Neuron (in vitro differentiated cells): ENCODE measurements around the gene AGAP1.

Experiments used
- H2AFZ ChIP-seq: one replicate; pipeline ENCODE4 v1.6.1; 2013; ENCODE audit warnings: low read depth, mild to moderate bottlenecking, inconsistent platforms, low read length, moderate library complexity
- H3K27me3 ChIP-seq: one replicate; pipeline ENCODE4 v1.6.1; 2013; ENCODE audit warnings: low read length; ENCODE audit not compliant: insufficient read depth
- H3K36me3 ChIP-seq: one replicate; pipeline ENCODE4 v1.6.1; 2013; ENCODE audit warnings: low read length; ENCODE audit not compliant: insufficient read depth
- H3K4me1 ChIP-seq: one replicate; pipeline ENCODE4 v1.6.1; 2013; ENCODE audit warnings: low read length; ENCODE audit not compliant: insufficient read depth
- H3K4me3 ChIP-seq: 2 replicates; pipeline ENCODE4 v1.5.1; 2013; ENCODE audit warnings: mild to moderate bottlenecking, low read length, moderate library complexity
- H3K9me3 ChIP-seq: one replicate; pipeline ENCODE4 v1.6.1; 2013; ENCODE audit warnings: low read length

Gene AGAP1

DNA sequence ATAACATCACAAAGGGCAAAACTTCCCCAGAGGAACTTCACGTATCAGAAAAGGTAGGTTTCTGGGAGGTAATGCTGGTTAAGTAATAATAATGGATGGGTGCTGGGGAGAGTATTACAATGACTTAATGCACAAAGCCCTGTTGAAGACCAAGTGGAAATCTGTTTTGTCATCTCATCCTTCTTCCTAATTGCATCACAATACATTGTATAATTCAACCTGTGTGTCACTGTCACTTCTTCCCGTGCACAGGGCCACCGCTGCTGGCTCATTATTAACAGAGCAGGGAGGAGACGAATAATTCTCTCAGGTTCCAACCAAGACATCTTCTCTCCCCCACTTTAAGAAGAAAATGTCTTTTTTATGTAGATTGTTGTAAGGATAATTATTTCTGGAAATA lies 290.9 kb downstream of the AGAP1 start:
- peaks cover 12% of the 10 kb centered on the region for H3K36me3 ChIP-seq
- peaks cover 14% of the 10 kb centered on the region for H3K4me1 ChIP-seq
- no peak overlapping the region for H2AFZ ChIP-seq
- H3K4me3 ChIP-seq, result no peak overlapping the region
- H3K9me3 ChIP-seq, result peaks cover 2% of the 10 kb centered on the region
- H3K27me3 ChIP-seq, result no peaks in the 10 kb centered on the region

DNA sequence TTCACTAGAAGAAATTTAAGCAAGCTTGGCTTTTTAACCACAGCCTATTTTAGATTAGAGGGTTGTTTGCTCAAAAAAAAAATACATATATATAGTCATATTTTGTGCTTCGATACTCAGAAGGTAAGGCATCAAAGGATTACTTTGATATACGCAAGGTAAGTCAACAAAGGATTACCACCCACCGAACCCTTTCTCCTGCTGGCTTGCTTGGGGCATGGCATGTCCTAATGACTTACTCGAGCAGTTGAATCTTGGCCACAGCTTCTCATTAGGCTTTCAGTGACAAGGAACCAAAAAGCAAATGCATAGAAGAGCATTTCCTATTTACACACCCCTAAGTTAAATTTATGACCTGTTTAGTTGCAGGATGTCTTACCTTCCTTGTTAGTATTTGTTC lies 295.7 kb downstream of the AGAP1 start:
- Histone ChIP-seq H2AFZ (no peak overlapping the region), H3K36me3 (peaks cover 12% of the 10 kb centered on the region), H3K4me1 (peaks cover 8% of the 10 kb centered on the region), H3K4me3 (no peak overlapping the region), H3K27me3 (no peaks in the 10 kb centered on the region), H3K9me3 (peaks cover 2% of the 10 kb centered on the region)

DNA sequence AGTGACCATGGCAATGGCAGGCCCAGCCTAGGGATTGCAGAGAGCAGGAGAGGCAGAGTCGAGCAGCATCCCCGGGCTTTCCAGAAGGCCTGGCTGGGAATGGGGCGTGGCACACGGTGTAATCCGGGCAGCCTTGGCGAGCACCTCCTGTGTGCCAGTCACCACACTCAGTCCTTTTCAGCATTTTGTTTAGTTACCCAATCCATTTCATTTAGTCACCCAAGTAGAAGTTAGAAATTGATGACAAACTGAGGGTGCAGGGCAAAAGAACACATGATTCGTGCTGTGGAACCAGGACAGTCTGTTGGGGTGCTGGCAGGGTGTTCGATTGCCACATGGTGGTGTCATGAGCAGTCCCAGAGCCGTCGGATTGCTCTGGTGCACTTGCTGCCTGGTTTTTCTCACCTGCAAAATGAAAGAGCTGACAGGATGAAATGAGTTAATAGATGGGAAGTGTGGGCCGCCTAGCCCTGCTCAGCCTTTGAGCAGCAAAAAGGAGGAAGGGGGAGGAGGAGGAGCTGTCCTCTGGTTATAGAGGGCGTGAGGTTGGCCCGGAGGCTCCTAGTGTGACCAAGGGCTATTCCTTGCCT lies 299.4 kb downstream of the AGAP1 start:
- Histone ChIP-seq H3K36me3 (peaks cover 11% of the 10 kb centered on the region), H3K4me1 (no peaks in the 10 kb centered on the region)

GRCh38 chr2:235799281-235799680 lies 305.4 kb downstream of the AGAP1 start:
- Histone ChIP-seq H3K27me3 (no peaks in the 10 kb centered on the region), H3K4me3 (no peak overlapping the region), H3K4me1 (no peaks in the 10 kb centered on the region), H3K36me3 (peaks cover 44% of the 10 kb centered on the region), H3K9me3 (no peaks in the 10 kb centered on the region), H2AFZ (no peak overlapping the region)

More for the DNA sequence above, 299.4 kb downstream of the AGAP1 start:
- Histone ChIP-seq H3K9me3 (no peaks in the 10 kb centered on the region), H3K27me3 (no peaks in the 10 kb centered on the region), H2AFZ (no peak overlapping the region), H3K4me3 (no peak overlapping the region)

- peaks cover 58% of the 10 kb centered on the region for H3K36me3 ChIP-seq
- no peaks in the 10 kb centered on the region for H3K27me3 ChIP-seq
- H3K4me1 ChIP-seq, result no peaks in the 10 kb centered on the region
- H3K4me3 ChIP-seq, result no peak overlapping the region
- no peak overlapping the region for H2AFZ ChIP-seq
- H3K9me3 ChIP-seq, result no peaks in the 10 kb centered on the region
Observed at GRCh38 chr2:235802542-235802941, 308.7 kb downstream of the AGAP1 start.

- H3K36me3 ChIP-seq, result peaks cover 58% of the 10 kb centered on the region
- no peak overlapping the region for H2AFZ ChIP-seq
- no peak overlapping the region for H3K4me3 ChIP-seq
- no peaks in the 10 kb centered on the region for H3K4me1 ChIP-seq
- H3K9me3 ChIP-seq, result no peaks in the 10 kb centered on the region
- H3K27me3 ChIP-seq, result no peaks in the 10 kb centered on the region
Observed at GRCh38 chr2:235803028-235803427, 309.2 kb downstream of the AGAP1 start.

DNA sequence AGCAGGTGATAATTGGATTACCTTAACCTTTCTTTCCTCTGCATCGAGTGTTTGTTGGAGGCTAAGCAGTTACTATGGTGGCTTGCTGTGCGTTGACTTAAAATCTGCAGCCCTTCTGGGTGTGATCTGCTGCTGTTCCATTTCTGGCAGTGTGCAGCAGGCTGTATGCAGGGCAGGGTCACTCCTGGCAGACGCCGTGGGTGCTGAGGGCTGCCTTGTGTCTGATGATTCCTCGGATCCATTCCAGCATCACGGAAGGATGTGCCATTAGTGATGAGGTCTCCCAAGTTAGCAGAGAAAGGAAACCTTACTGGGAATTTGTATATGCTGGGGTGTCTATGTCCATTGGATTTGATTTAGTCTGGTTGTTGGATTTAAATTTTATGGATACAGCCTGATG lies 310.8 kb downstream of the AGAP1 start:
- Histone ChIP-seq H3K4me1 (no peaks in the 10 kb centered on the region), H3K4me3 (no peak overlapping the region), H3K9me3 (no peaks in the 10 kb centered on the region), H2AFZ (no peak overlapping the region), H3K27me3 (no peaks in the 10 kb centered on the region), H3K36me3 (peaks cover 59% of the 10 kb centered on the region)

DNA sequence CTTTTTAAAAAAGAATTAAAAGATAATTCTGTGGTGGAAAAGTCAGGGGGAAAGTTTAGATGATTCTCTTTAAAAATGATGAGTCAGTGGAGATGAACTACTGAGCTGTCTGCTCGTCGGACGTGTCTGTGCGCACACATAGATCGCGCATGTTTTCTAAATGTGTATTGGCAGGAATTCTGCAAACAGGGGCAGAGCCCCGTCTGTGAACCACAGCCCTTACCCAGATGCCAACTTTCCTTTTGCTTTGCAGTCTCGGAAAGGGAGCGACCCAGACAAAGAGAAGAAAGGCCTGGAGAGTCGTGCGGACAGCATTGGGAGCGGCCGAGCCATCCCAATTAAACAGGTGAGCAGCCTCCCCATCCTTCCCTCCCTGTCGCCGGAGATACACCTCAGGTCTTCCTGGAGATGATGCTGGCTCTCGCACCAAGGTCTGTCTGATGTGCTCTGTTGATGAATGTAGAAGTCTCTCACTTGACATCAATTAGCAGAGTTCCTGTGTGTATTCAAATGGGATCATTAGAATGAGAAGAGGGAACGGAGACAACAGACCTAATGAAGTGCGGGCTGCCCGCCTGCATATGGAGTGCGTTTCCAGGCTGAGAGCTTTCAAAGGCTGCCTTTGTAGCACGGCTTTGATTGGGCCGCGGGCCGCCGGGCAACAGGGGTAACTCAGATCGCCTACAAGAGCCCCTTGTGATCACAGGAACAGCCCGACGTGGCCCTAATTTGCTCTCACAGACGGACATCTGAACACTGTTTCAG lies 313.3 kb downstream of the AGAP1 start:
- peaks cover 2% of the 10 kb centered on the region for H3K9me3 ChIP-seq
- H3K27me3 ChIP-seq, result no peaks in the 10 kb centered on the region
- no peaks in the 10 kb centered on the region for H3K4me1 ChIP-seq
- peaks cover 58% of the 10 kb centered on the region for H3K36me3 ChIP-seq
- no peak overlapping the region for H2AFZ ChIP-seq
- no peak overlapping the region for H3K4me3 ChIP-seq

GRCh38 chr2:235808366-235808765 lies 314.5 kb downstream of the AGAP1 start:
- Histone ChIP-seq H3K36me3 (peaks cover 69% of the 10 kb centered on the region), H3K9me3 (peaks cover 2% of the 10 kb centered on the region), H2AFZ (no peak overlapping the region), H3K4me3 (no peak overlapping the region), H3K27me3 (no peaks in the 10 kb centered on the region), H3K4me1 (no peaks in the 10 kb centered on the region)

DNA sequence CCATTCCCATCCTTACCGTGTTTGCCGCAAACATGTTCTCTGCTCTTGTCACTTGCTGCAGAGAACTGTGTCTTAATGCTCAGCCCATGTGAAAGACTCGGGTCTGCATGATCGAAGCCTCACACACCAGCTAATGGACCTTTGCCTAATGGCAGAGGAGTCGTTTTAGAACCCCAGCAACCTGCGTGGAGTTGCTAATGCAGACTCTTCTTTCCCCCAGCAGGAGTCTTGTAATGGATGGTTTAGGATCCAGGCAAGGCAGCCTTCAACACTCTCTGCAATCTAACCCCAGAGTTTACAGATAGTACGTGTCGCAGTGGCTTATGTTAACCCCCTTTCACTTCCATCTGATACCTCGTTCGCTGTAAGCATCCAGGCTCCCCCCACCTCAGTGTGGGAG lies 316.4 kb downstream of the AGAP1 start:
- H2AFZ ChIP-seq, result no peak overlapping the region
- H3K36me3 ChIP-seq, result peaks cover 74% of the 10 kb centered on the region
- no peaks in the 10 kb centered on the region for H3K4me1 ChIP-seq
- no peak overlapping the region for H3K4me3 ChIP-seq
- no peaks in the 10 kb centered on the region for H3K27me3 ChIP-seq
- peaks cover 5% of the 10 kb centered on the region for H3K9me3 ChIP-seq

GRCh38 chr2:235810846-235811245 lies 317.0 kb downstream of the AGAP1 start:
- Histone ChIP-seq H3K4me3 (no peak overlapping the region), H3K27me3 (no peaks in the 10 kb centered on the region), H3K36me3 (peaks cover 74% of the 10 kb centered on the region), H3K4me1 (no peaks in the 10 kb centered on the region), H3K9me3 (peaks cover 5% of the 10 kb centered on the region), H2AFZ (no peak overlapping the region)

GRCh38 chr2:235811446-235812184 lies 317.8 kb downstream of the AGAP1 start:
- Histone ChIP-seq H3K9me3 (peaks cover 5% of the 10 kb centered on the region), H3K27me3 (no peaks in the 10 kb centered on the region), H2AFZ (no peak overlapping the region), H3K4me3 (no peak overlapping the region), H3K4me1 (no peaks in the 10 kb centered on the region), H3K36me3 (peaks cover 72% of the 10 kb centered on the region)

GRCh38 chr2:235812185-235812665 lies 318.4 kb downstream of the AGAP1 start:
- H2AFZ ChIP-seq, result no peak overlapping the region
- no peak overlapping the region for H3K4me3 ChIP-seq
- no peaks in the 10 kb centered on the region for H3K4me1 ChIP-seq
- H3K36me3 ChIP-seq, result peaks cover 72% of the 10 kb centered on the region
- H3K27me3 ChIP-seq, result no peaks in the 10 kb centered on the region
- peaks cover 5% of the 10 kb centered on the region for H3K9me3 ChIP-seq
